HG02763 (cell line): ENCODE measurements around the gene TMEM138.

Experiments
- ATAC-seq: cut with Tn5 transposase; IDR thresholded peaks from one replicate; pipeline ENCODE4 v1.9.1; 2021; ENCODE audit warnings: mild to moderate bottlenecking, moderate library complexity; ENCODE audit not compliant: unreplicated experiment

The TMEM138 gene

GRCh38 chr11:61341706-61342105, 20.5 kb upstream of the TMEM138 start:
- no peak for ATAC-seq

- ATAC-seq = no peak
These were observed 19.9 kb upstream of the TMEM138 start for GRCh38 chr11:61342207-61342803.

- ATAC-seq = no peak
These were observed 18.1 kb upstream of the TMEM138 start for GRCh38 chr11:61343792-61344745.

- ATAC-seq = no peak
These were observed 17.0 kb upstream of the TMEM138 start for GRCh38 chr11:61345170-61345610.

- ATAC-seq = no peak
These were observed 16.0 kb upstream of the TMEM138 start for GRCh38 chr11:61345954-61346843.

- ATAC-seq = no peak
These were observed 14.2 kb upstream of the TMEM138 start for GRCh38 chr11:61347916-61348461.

- no peak for ATAC-seq
These were observed 12.9 kb upstream of the TMEM138 start for GRCh38 chr11:61349189-61349751.

- ATAC-seq = no peak
These were observed 12.3 kb upstream of the TMEM138 start for GRCh38 chr11:61349916-61350315.

GRCh38 chr11:61350336-61350735, 11.8 kb upstream of the TMEM138 start:
- ATAC-seq = no peak

- ATAC-seq = no peak
These were observed 11.4 kb upstream of the TMEM138 start for GRCh38 chr11:61350803-61351202.

- ATAC-seq = no peak
These were observed 10.1 kb upstream of the TMEM138 start for GRCh38 chr11:61352038-61352437.

- ATAC-seq = no peak
These were observed 8.8 kb upstream of the TMEM138 start for GRCh38 chr11:61353131-61354067.

- ATAC-seq = no peak
These were observed 8.0 kb upstream of the TMEM138 start for GRCh38 chr11:61354208-61354607.

- ATAC-seq = no peak
These were observed 5.5 kb upstream of the TMEM138 start for GRCh38 chr11:61356706-61357105.

- peak; percentile 27 for ATAC-seq
These were observed 4.8 kb upstream of the TMEM138 start for GRCh38 chr11:61357233-61357893.

GRCh38 chr11:61357894-61358239, 4.3 kb upstream of the TMEM138 start:
- ATAC-seq = no peak

GRCh38 chr11:61358566-61358965, 3.6 kb upstream of the TMEM138 start:
- no peak for ATAC-seq

- ATAC-seq = no peak
These were observed 2.7 kb upstream of the TMEM138 start for GRCh38 chr11:61359516-61359915.

GRCh38 chr11:61361237-61361740, 885 bp upstream of the TMEM138 start:
- no peak for ATAC-seq
